Testis (tissue), 3 donors: ENCODE results near the gene PISD. TPM values are rescaled to one million over a fixed set of nuclear protein-coding genes. Genes with fewer than 3 reads are reported as not detected.

Experiments used
- DNase-seq: peaks from one replicate; pipeline ENCODE4 v3.0.0-alpha.2; 2019
- H3K27ac ChIP-seq, 2 donors: fragments of 200-600 bp; sonication (generic); one replicate each; pipeline ENCODE4 v1.5.1; 2019
- H3K27me3 ChIP-seq: fragments of 200-600 bp; sonication (generic); one replicate; pipeline ENCODE4 v1.5.1; 2019
- H3K36me3 ChIP-seq: fragments of 200-600 bp; sonication (generic); one replicate; pipeline ENCODE4 v1.5.1; 2017; ENCODE audit warnings: low read depth; ENCODE audit errors: missing control alignments
- H3K4me1 ChIP-seq: fragments of 200-600 bp; sonication (generic); one replicate; pipeline ENCODE4 v1.5.1; 2019
- H3K4me3 ChIP-seq, 2 donors: fragments of 200-600 bp; sonication (generic); one replicate each; pipeline ENCODE4 v1.5.1; 2017 to 2019
- H3K9me3 ChIP-seq: fragments of 200-600 bp; sonication (generic); one replicate; pipeline ENCODE4 v1.5.1; 2017
- POLR2A ChIP-seq: fragments of 450-650 bp; IDR thresholded peaks from one replicate; pipeline ENCODE4 v1.6.1; 2017; ENCODE audit warnings: antibody characterized with exemption, mild to moderate bottlenecking, moderate library complexity
- WGBS, 2 donors: methylation state at CpG; one replicate each; pipeline ENCODE4 v1.1.5; 2018; 5-methylcytosine and 5-hydroxymethylcytosine counted together
- intact Hi-C: fragments of 100-400 bp; cut with DNase I; formaldehyde crosslinking; loops from one replicate; pipeline ENCODE4 v1.15.1; 2023; ENCODE audit warnings: low total_unique reads
- polyA plus RNA-seq: library from polyadenylated mRNA; stranded (reverse); fragments of 350-450 nt; fragmentation: Illumina TruSeq; extraction: RNeasy Lipid Tissue Mini Kit (QIAGEN cat#74804); gene quantifications from one replicate; pipeline ENCODE4 v1.2.3, GENCODE V29; 2014; ENCODE audit warnings: low read depth, low replicate concordance; ENCODE audit not compliant: insufficient read depth
- total RNA-seq, 2 donors: library from RNA; depleted of rRNA; stranded (reverse); fragments of >200 nt; gene quantifications; one replicate each; pipeline ENCODE4 v1.2.3, GENCODE V29; 2016
- TF ChIP-seq, protein P1 (sequence below), 3 experiments: fragments of 450-650 bp in 2 of 3; fragments of 200-600 bp in 1 of 3; sonication (generic) in 1 of 3; IDR thresholded peaks; one replicate each; pipeline ENCODE4 v1.5.1; 2016 to 2019; ENCODE audit warnings: antibody characterized with exemption in 3 of 3, mild to moderate bottlenecking in 2 of 3, moderate library complexity in 1 of 3

The PISD gene
- total and polyA plus RNA-seq, 3 donors from 2014 or later = 93.5 to 126 (median 120) TPM

DNA sequence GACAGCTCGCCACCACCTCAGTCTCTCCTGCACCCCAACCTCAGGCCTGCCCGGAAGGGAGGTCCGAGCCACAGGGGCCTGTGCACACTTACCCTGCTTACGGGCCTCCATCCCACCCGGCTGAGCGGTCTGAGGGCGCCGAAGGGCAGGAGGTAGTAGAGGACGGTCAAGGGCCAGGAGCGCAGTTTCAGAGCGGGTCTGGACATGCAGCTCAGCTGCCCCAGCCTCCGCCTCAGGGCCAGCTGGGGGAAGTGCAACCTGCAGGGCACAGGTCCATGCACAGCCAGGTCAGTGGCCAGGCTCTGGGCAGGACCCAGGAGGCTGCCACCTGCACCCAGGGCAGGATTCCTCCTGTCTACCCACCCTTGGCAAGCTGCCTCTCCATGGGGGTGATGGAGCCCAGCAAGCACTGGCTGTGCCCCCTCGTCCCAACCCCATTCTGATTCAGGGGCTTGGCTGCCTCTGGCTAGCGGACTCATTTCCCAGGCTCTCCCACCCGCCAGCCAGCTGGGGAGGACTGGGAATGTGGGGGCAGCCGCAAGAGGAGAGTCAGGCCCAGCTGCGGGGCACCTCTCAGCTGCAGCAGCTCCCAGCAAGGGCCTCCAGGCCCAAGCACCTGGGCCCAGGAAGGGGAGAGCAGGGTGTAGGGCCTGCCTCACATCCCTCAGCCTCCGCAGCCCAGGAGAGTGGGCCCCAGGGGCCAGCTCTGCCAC lies 38.3 kb downstream of the PISD start:
- intact Hi-C loops = loop anchor here (10.0 kb wide), 1 partner anchor 59 kb away; no protein-coding TSS in a partner anchor
- Histone ChIP-seq H3K4me1 (peaks cover 40% of the 10 kb centered on the region), H3K27ac (peak overlapping the region in 1 of 2 donors; percentile 59), H3K4me3 (no peak overlapping the region), H3K36me3 (no peaks in the 10 kb centered on the region), H3K27me3 (no peaks in the 10 kb centered on the region), H3K9me3 (no peaks in the 10 kb centered on the region)
- DNase-seq = no peak
- WGBS, 2 donors = 85% methylated on average over 18 of the region's 18 CpGs; no CpG with 5 or more reads in 1 of the 2 donors
- no peak for TF ChIP-seq POLR2A
- TF ChIP-seq, protein P1, sequence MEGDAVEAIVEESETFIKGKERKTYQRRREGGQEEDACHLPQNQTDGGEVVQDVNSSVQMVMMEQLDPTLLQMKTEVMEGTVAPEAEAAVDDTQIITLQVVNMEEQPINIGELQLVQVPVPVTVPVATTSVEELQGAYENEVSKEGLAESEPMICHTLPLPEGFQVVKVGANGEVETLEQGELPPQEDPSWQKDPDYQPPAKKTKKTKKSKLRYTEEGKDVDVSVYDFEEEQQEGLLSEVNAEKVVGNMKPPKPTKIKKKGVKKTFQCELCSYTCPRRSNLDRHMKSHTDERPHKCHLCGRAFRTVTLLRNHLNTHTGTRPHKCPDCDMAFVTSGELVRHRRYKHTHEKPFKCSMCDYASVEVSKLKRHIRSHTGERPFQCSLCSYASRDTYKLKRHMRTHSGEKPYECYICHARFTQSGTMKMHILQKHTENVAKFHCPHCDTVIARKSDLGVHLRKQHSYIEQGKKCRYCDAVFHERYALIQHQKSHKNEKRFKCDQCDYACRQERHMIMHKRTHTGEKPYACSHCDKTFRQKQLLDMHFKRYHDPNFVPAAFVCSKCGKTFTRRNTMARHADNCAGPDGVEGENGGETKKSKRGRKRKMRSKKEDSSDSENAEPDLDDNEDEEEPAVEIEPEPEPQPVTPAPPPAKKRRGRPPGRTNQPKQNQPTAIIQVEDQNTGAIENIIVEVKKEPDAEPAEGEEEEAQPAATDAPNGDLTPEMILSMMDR (IDR thresholded peaks at IDR 0.05) = no peak

GRCh38 chr22:31622980-31623379 lies 39.0 kb downstream of the PISD start:
- no peaks in the 10 kb centered on the region for H3K36me3 ChIP-seq
- peak overlapping the region in 1 of 2 donors; percentile 19 for H3K27ac ChIP-seq
- H3K27me3 ChIP-seq = no peaks in the 10 kb centered on the region
- intact Hi-C loops = loop anchor here (10.0 kb wide), 1 partner anchor 58 kb away; no protein-coding TSS in a partner anchor
- 92 to 100% methylated on average over 1 of the region's 1 CpG for WGBS, 2 donors
- no peaks in the 10 kb centered on the region for H3K9me3 ChIP-seq
- TF ChIP-seq, protein P1 (IDR thresholded peaks at IDR 0.05) = no peak
- TF ChIP-seq POLR2A = no peak
- DNase-seq = no peak
- no peak overlapping the region for H3K4me3 ChIP-seq
- peaks cover 32% of the 10 kb centered on the region for H3K4me1 ChIP-seq

- DNase-seq = no peak
- H3K27me3 ChIP-seq = no peaks in the 10 kb centered on the region
- no peaks in the 10 kb centered on the region for H3K36me3 ChIP-seq
- H3K4me3 ChIP-seq = no peak overlapping the region
- H3K4me1 ChIP-seq = peaks cover 18% of the 10 kb centered on the region
- 82 to 88% methylated on average over 17 to 19 of the region's 19 CpGs for WGBS, 2 donors
- intact Hi-C loops = loop anchor here (10.0 kb wide), 1 partner anchor 57 kb away; no protein-coding TSS in a partner anchor
- no peak for TF ChIP-seq POLR2A
- TF ChIP-seq, protein P1 (IDR thresholded peaks at IDR 0.05) = no peak
- H3K27ac ChIP-seq = no peak overlapping the region
- H3K9me3 ChIP-seq = no peaks in the 10 kb centered on the region
Measured at GRCh38 chr22:31621507-31622124, 40.4 kb downstream of the PISD start.

DNA sequence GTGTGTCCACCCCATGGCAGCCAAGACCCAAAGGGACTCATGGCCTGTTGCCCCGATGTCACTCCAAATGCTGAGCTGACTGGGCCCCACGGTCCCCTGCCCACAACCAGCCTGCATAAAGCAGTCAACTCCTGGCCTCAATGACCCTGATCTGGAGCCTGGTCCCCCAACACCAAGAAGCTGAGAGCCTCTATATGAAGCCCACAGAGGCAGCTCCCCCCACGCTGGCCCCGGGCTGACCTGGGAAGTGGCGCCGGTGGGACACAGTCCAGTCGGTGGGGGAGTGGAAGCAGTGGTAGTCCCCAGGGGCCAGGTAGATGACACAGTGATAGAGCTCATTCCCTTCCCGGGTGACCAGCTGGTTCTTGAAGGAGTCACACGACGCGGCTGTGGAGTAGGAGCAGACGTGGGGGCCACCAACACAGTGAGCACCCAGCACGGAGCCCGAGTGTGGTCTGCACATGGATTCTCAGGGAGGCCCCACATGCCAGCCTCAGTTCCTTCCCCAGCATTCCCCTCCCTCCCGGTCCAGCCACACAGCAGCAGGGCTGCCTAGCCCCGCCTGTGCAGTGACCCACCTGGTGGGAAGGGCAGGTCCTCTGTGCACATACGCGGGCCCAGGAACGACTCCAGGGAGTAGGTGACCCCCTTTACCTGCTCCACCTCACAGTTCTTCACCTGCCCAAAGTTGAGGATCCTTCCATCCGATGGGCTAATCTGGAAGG lies 41.1 kb downstream of the PISD start:
- H3K27me3 ChIP-seq = no peaks in the 10 kb centered on the region
- 90% methylated on average over 6 to 20 of the region's 20 CpGs for WGBS, 2 donors
- no peak for TF ChIP-seq POLR2A
- TF ChIP-seq, protein P1 (IDR thresholded peaks at IDR 0.05) = no peak
- intact Hi-C loops = loop anchor here (10.0 kb wide), 1 partner anchor 56 kb away; no protein-coding TSS in a partner anchor
- no peak for DNase-seq
- H3K36me3 ChIP-seq = no peaks in the 10 kb centered on the region
- H3K4me3 ChIP-seq = no peak overlapping the region
- no peak overlapping the region for H3K27ac ChIP-seq
- no peaks in the 10 kb centered on the region for H3K9me3 ChIP-seq
- peaks cover 15% of the 10 kb centered on the region for H3K4me1 ChIP-seq
